HEK293 (cell line): ENCODE results near the gene RABGEF1.

ENCODE experiments used
- HOXA7 ChIP-seq: sonication (generic); formaldehyde crosslinking; IDR thresholded peaks from 2 replicates; pipeline ENCODE4 v1.8.1; 2022; ENCODE audit warnings: missing genetic modification reagents, borderline replicate concordance
- YY1 ChIP-seq: fragments of 450-650 bp; formaldehyde crosslinking; IDR thresholded peaks from 2 replicates; pipeline ENCODE4 v1.5.1; 2018; ENCODE audit warnings: missing biosample characterization, missing genetic modification characterization
- ZNF10 ChIP-seq: fragments of 450-650 bp; formaldehyde crosslinking; IDR thresholded peaks from 2 replicates; pipeline ENCODE4 v1.5.1; 2017; ENCODE audit warnings: missing biosample characterization, missing genetic modification characterization
- ZNF175 ChIP-seq: fragments of 450-650 bp; formaldehyde crosslinking; IDR thresholded peaks from 2 replicates; pipeline ENCODE4 v1.5.1; 2016; ENCODE audit warnings: missing biosample characterization, missing genetic modification characterization
- ZNF202 ChIP-seq: fragments of 450-650 bp; formaldehyde crosslinking; IDR thresholded peaks from 2 replicates; pipeline ENCODE4 v1.5.1; 2016; ENCODE audit warnings: missing biosample characterization, missing genetic modification characterization, borderline replicate concordance
- ZNF214 ChIP-seq: fragments of 450-650 bp; formaldehyde crosslinking; IDR thresholded peaks from 2 replicates; pipeline ENCODE4 v1.5.1; 2017; ENCODE audit warnings: missing biosample characterization, mild to moderate bottlenecking, missing genetic modification characterization, borderline replicate concordance
- ZNF23 ChIP-seq: fragments of 450-650 bp; formaldehyde crosslinking; IDR thresholded peaks from 2 replicates; pipeline ENCODE4 v1.5.1; 2016; ENCODE audit warnings: missing biosample characterization, missing genetic modification characterization, borderline replicate concordance
- ZNF350 ChIP-seq: fragments of 450-650 bp; formaldehyde crosslinking; IDR thresholded peaks from 2 replicates; pipeline ENCODE4 v1.5.0; 2017; ENCODE audit warnings: missing biosample characterization, mild to moderate bottlenecking, missing genetic modification characterization
- ZNF501 ChIP-seq: fragments of 450-650 bp; formaldehyde crosslinking; IDR thresholded peaks from 2 replicates; pipeline ENCODE4 v1.5.1; 2016; ENCODE audit warnings: missing biosample characterization, missing genetic modification characterization
- ZNF544 ChIP-seq: fragments of 450-650 bp; formaldehyde crosslinking; IDR thresholded peaks from 2 replicates; pipeline ENCODE4 v1.5.0; 2017; ENCODE audit warnings: missing biosample characterization, missing genetic modification characterization
- ZNF555 ChIP-seq: fragments of 450-650 bp; formaldehyde crosslinking; conservative IDR thresholded peaks from 2 replicates; pipeline ENCODE4 v1.5.1; 2017; ENCODE audit warnings: missing biosample characterization, mild to moderate bottlenecking, missing genetic modification characterization, inconsistent platforms
- TF ChIP-seq, protein P1 (sequence below): fragments of 450-650 bp; formaldehyde crosslinking; IDR thresholded peaks from 2 replicates; pipeline ENCODE4 v1.5.1; 2016; ENCODE audit warnings: missing biosample characterization, missing genetic modification characterization
- TF ChIP-seq, protein P2 (sequence below): fragments of 450-650 bp; IDR thresholded peaks from 2 replicates; pipeline ENCODE4 v1.5.1; 2018; ENCODE audit warnings: missing biosample characterization, mild to moderate bottlenecking, missing genetic modification characterization

DNA sequence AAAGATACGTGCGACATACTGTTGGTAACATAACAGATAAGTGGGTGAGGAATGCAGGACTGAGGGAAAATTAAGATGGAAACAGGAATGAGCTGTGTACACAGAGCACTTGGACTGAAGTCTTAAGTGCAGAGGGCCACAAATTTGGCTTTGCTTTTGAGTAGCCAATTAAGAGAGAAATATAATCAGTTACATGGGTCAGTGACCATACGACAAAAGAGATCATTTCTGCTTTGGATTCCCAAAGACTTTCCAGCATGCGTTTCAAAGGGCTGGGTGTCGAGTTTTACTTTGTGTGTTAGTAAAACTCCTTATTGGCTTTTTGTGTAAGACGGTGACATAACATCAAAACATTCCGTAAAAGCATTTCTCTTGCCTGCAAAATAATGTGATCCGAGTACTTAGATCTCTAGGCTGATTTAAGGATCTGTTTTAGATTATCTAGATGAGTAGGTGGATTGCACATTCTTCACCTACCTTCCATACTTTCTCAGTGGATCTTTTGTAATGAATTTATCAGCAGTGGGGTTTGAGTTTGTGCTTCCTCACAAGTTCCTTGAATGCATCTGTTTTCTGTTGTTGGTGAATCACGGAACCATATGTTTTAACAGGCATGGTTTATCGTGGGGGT, 7.5 kb downstream of the RABGEF1 start:
- TF ChIP-seq, protein P1, sequence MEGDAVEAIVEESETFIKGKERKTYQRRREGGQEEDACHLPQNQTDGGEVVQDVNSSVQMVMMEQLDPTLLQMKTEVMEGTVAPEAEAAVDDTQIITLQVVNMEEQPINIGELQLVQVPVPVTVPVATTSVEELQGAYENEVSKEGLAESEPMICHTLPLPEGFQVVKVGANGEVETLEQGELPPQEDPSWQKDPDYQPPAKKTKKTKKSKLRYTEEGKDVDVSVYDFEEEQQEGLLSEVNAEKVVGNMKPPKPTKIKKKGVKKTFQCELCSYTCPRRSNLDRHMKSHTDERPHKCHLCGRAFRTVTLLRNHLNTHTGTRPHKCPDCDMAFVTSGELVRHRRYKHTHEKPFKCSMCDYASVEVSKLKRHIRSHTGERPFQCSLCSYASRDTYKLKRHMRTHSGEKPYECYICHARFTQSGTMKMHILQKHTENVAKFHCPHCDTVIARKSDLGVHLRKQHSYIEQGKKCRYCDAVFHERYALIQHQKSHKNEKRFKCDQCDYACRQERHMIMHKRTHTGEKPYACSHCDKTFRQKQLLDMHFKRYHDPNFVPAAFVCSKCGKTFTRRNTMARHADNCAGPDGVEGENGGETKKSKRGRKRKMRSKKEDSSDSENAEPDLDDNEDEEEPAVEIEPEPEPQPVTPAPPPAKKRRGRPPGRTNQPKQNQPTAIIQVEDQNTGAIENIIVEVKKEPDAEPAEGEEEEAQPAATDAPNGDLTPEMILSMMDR = no peak
- TF ChIP-seq ZNF350 (tag by site-specific recombination) (no peak), ZNF214 (tag by site-specific recombination) (no peak), YY1 (tag by site-specific recombination) (no peak), ZNF175 (tag by site-specific recombination) (no peak), ZNF544 (tag by site-specific recombination) (no peak), ZNF501 (tag by site-specific recombination) (no peak), HOXA7 (CRISPR knock-in tag) (no peak), ZNF202 (tag by site-specific recombination) (no peak), ZNF10 (tag by site-specific recombination) (no peak), ZNF23 (no peak), ZNF555 (tag by site-specific recombination) (no peak)
- TF ChIP-seq, protein P2, sequence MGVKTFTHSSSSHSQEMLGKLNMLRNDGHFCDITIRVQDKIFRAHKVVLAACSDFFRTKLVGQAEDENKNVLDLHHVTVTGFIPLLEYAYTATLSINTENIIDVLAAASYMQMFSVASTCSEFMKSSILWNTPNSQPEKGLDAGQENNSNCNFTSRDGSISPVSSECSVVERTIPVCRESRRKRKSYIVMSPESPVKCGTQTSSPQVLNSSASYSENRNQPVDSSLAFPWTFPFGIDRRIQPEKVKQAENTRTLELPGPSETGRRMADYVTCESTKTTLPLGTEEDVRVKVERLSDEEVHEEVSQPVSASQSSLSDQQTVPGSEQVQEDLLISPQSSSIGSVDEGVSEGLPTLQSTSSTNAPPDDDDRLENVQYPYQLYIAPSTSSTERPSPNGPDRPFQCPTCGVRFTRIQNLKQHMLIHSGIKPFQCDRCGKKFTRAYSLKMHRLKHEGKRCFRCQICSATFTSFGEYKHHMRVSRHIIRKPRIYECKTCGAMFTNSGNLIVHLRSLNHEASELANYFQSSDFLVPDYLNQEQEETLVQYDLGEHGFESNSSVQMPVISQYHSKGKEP (tag by site-specific recombination) = no peak
